ENCODE data around the gene CEP95. TPM values are rescaled to one million over a fixed set of nuclear protein-coding genes. Genes with fewer than 3 reads are reported as not detected.

The CEP95 gene
- total and polyA plus RNA-seq, 2 of the 13 experiments (the other 11 are each of a cell fraction or from before 2014, with no cell fraction given): 65.9 to 68.8 TPM

DNA sequence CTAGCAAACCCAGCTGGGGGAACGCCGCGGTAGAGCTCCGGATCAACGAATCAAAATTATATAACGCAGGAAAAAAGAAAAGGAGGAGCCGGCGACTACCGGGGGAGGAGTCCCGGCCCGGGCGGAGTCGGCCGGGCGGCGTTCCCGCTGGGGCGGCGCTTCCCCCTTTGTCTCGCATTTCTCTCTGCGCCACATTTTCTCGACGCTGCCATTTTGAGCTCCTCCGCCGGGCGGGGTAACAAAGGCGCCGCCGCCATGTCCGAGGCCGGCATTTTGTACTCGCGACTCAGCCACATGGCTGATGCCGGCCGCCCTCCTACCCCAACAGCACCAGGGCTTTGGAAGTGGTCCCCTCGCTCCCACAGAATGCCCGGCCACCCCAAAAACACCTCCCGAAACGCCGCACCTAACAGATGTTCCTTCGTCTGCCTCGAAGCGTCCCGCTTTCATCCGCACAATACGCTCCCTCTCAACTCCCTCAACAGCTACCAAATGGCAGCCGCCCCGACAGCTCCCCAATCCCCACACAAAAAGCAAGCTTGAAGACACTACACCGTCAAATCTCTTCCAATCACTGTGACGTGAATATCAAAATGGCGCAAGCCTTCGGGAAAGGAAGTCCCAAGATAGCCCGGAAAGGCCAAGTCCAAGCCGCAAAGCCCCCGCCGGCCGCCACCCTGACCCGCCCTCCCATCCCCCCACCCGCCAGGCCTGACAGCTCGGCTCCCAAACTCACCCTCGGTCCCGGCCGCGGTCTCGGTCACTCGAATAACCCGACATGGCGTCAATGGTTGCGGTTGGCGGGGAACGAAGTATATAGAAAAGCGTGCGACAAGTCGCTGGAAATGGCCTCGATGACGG is 1.2 kb upstream of the CEP95 start (continued):
- peak in 1 of 2 experiments; percentile 77; a peak in 1 of 4 replicates for TF ChIP-seq KLF16 (CRISPR knock-in tag; IDR thresholded peaks at IDR 0.05)
- 0 out of 2 replicates have a peak, but pooled peaks have one; percentile 30 for TF ChIP-seq KDM3A (CRISPR knock-in tag; IDR thresholded peaks at IDR 0.05; ENCODE audit: low read depth)
- TF ChIP-seq SIX4 (CRISPR knock-in tag; IDR thresholded peaks at IDR 0.05): peak; percentile 57; the same call in 1 of the 2 replicates
- peak; percentile 64; the same call in 1 of the 2 replicates for TF ChIP-seq ARNTL (CRISPR knock-in tag; IDR thresholded peaks at IDR 0.05)
- no peak for TF ChIP-seq ZNF7 (CRISPR knock-in tag; IDR thresholded peaks at IDR 0.05)
- peak; percentile 29; the same call in 1 of the 2 replicates for TF ChIP-seq ZBTB7A (CRISPR knock-in tag; IDR thresholded peaks at IDR 0.05)
- TF ChIP-seq ZFP37 (CRISPR knock-in tag; IDR thresholded peaks at IDR 0.05; ENCODE audit: borderline replicate concordance): peak; percentile 70
- TF ChIP-seq RBFOX2 (IDR thresholded peaks at IDR 0.05; ENCODE audit: low read depth, low read length): peak; percentile 66; the same call in 1 of the 2 replicates
- TF ChIP-seq, protein P1, sequence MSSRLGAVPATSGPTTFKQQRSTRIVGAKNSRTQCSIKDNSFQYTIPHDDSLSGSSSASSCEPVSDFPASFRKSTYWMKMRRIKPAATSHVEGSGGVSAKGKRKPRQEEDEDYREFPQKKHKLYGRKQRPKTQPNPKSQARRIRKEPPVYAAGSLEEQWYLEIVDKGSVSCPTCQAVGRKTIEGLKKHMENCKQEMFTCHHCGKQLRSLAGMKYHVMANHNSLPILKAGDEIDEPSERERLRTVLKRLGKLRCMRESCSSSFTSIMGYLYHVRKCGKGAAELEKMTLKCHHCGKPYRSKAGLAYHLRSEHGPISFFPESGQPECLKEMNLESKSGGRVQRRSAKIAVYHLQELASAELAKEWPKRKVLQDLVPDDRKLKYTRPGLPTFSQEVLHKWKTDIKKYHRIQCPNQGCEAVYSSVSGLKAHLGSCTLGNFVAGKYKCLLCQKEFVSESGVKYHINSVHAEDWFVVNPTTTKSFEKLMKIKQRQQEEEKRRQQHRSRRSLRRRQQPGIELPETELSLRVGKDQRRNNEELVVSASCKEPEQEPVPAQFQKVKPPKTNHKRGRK (CRISPR knock-in tag; IDR thresholded peaks at IDR 0.05): no peak
- TF ChIP-seq ZNF777 (CRISPR knock-in tag; IDR thresholded peaks at IDR 0.05): no peak
- peak; percentile 65; the same call in 1 of the 2 replicates for TF ChIP-seq ELF4 (CRISPR knock-in tag; IDR thresholded peaks at IDR 0.05; ENCODE audit: borderline replicate concordance)
- TF ChIP-seq ZNF263 (CRISPR knock-in tag; IDR thresholded peaks at IDR 0.05): peak; percentile 95
- TF ChIP-seq SMAD3 (CRISPR knock-in tag; IDR thresholded peaks at IDR 0.05): peak; percentile 63; the same call in 1 of the 2 replicates
- TF ChIP-seq ATRX (CRISPR knock-in tag; IDR thresholded peaks at IDR 0.05; ENCODE audit: borderline replicate concordance): no peak
- peak; percentile 33; the same call in 1 of the 2 replicates for TF ChIP-seq ZNF766 (CRISPR knock-in tag; IDR thresholded peaks at IDR 0.05; ENCODE audit: borderline replicate concordance)
- no peak for TF ChIP-seq ZNF816 (CRISPR knock-in tag; IDR thresholded peaks at IDR 0.05; ENCODE audit: borderline replicate concordance)
- TF ChIP-seq SKI (IDR thresholded peaks at IDR 0.05; ENCODE audit: partially characterized antibody): peak; percentile 37
- TF ChIP-seq GLI4 (CRISPR knock-in tag; IDR thresholded peaks at IDR 0.05; ENCODE audit: borderline replicate concordance): 0 out of 2 replicates have a peak, but pooled peaks have one; percentile 48
- 0 out of 2 replicates have a peak, but pooled peaks have one; percentile 61 for TF ChIP-seq ZNF776 (CRISPR knock-in tag; IDR thresholded peaks at IDR 0.05)
- no peak; the same call in 1 of the 2 replicates for TF ChIP-seq ZNF235 (CRISPR knock-in tag; IDR thresholded peaks at IDR 0.05; ENCODE audit: borderline replicate concordance)
- TF ChIP-seq ZSCAN21 (CRISPR knock-in tag; IDR thresholded peaks at IDR 0.05; ENCODE audit: borderline replicate concordance): peak; percentile 69; the same call in 1 of the 2 replicates
- TF ChIP-seq ZNF24 (IDR thresholded peaks at IDR 0.05): 0 out of 2 replicates have a peak, but pooled peaks have one; percentile 2
- TF ChIP-seq, protein P2, sequence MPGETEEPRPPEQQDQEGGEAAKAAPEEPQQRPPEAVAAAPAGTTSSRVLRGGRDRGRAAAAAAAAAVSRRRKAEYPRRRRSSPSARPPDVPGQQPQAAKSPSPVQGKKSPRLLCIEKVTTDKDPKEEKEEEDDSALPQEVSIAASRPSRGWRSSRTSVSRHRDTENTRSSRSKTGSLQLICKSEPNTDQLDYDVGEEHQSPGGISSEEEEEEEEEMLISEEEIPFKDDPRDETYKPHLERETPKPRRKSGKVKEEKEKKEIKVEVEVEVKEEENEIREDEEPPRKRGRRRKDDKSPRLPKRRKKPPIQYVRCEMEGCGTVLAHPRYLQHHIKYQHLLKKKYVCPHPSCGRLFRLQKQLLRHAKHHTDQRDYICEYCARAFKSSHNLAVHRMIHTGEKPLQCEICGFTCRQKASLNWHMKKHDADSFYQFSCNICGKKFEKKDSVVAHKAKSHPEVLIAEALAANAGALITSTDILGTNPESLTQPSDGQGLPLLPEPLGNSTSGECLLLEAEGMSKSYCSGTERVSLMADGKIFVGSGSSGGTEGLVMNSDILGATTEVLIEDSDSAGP (CRISPR knock-in tag; IDR thresholded peaks at IDR 0.05; ENCODE audit: borderline replicate concordance): peak; percentile 31; the same call in 1 of the 2 replicates
- no peak for TF ChIP-seq CREB3 (CRISPR knock-in tag; IDR thresholded peaks at IDR 0.05)
- peak; percentile 43; the same call in 1 of the 2 replicates for TF ChIP-seq HES4 (CRISPR knock-in tag; IDR thresholded peaks at IDR 0.05; ENCODE audit: borderline replicate concordance)
- TF ChIP-seq TOPORS (CRISPR knock-in tag; IDR thresholded peaks at IDR 0.05): peak; percentile 52

All from HepG2 (cell line).